ENCODE results near the gene CACNA2D2. TPM values are rescaled to one million over a fixed set of nuclear protein-coding genes. Genes with fewer than 3 reads are reported as not detected.

Gene CACNA2D2
- total RNA-seq, 1 experiment from 2014 or later = not detected

GRCh38 chr3:50381383-50381782 is 122.1 kb downstream of the CACNA2D2 start:
- H3K4me3 ChIP-seq = no peak overlapping the region
- DNase-seq = no peak
- no peaks in the 10 kb centered on the region for H3K9me3 ChIP-seq (replicated peaks)
- H3K4me1 ChIP-seq = no peaks in the 10 kb centered on the region
- H3K27me3 ChIP-seq = no peaks in the 10 kb centered on the region; the same call in 1 of the 2 replicates
- no peak overlapping the region for H3K27ac ChIP-seq
- H3K36me3 ChIP-seq = no peaks in the 10 kb centered on the region

- H3K36me3 ChIP-seq = no peaks in the 10 kb centered on the region
- H3K27ac ChIP-seq = no peak overlapping the region
These were observed 122.9 kb downstream of the CACNA2D2 start for GRCh38 chr3:50380405-50381085.

GRCh38 chr3:50378757-50379156 is 124.7 kb downstream of the CACNA2D2 start:
- H3K4me1 ChIP-seq = no peaks in the 10 kb centered on the region
- H3K27me3 ChIP-seq = no peaks in the 10 kb centered on the region
- H3K4me3 ChIP-seq = no peak overlapping the region
- H3K27ac ChIP-seq = no peak overlapping the region
- H3K36me3 ChIP-seq = no peaks in the 10 kb centered on the region
- DNase-seq = no peak
- H3K9me3 ChIP-seq (replicated peaks) = no peaks in the 10 kb centered on the region

More at GRCh38 chr3:50380405-50381085, 122.9 kb downstream of the CACNA2D2 start:
- no peaks in the 10 kb centered on the region for H3K4me1 ChIP-seq
- H3K4me3 ChIP-seq = no peak overlapping the region
- no peak for DNase-seq
- no peaks in the 10 kb centered on the region for H3K9me3 ChIP-seq (replicated peaks)
- no peaks in the 10 kb centered on the region for H3K27me3 ChIP-seq

GRCh38 chr3:50378024-50378423 is 125.4 kb downstream of the CACNA2D2 start:
- H3K9me3 ChIP-seq (replicated peaks) = no peaks in the 10 kb centered on the region
- no peak overlapping the region for H3K27ac ChIP-seq
- H3K4me1 ChIP-seq = no peaks in the 10 kb centered on the region

GRCh38 chr3:50375258-50375931 is 128.0 kb downstream of the CACNA2D2 start:
- no peak for DNase-seq
- H3K9me3 ChIP-seq (replicated peaks) = no peaks in the 10 kb centered on the region
- peaks cover 17% of the 10 kb centered on the region for H3K27me3 ChIP-seq
- H3K27ac ChIP-seq = no peak overlapping the region
- H3K4me3 ChIP-seq = no peak overlapping the region
- H3K4me1 ChIP-seq = no peaks in the 10 kb centered on the region
- H3K36me3 ChIP-seq = no peaks in the 10 kb centered on the region

More at GRCh38 chr3:50378024-50378423, 125.4 kb downstream of the CACNA2D2 start:
- no peaks in the 10 kb centered on the region for H3K36me3 ChIP-seq
- H3K27me3 ChIP-seq = no peaks in the 10 kb centered on the region
- no peak for DNase-seq
- H3K4me3 ChIP-seq = no peak overlapping the region

GRCh38 chr3:50374363-50375257 is 128.8 kb downstream of the CACNA2D2 start:
- H3K36me3 ChIP-seq = no peaks in the 10 kb centered on the region
- no peak for DNase-seq
- H3K27ac ChIP-seq = no peak overlapping the region
- peaks cover 21% of the 10 kb centered on the region for H3K27me3 ChIP-seq
- no peaks in the 10 kb centered on the region for H3K9me3 ChIP-seq (replicated peaks)
- H3K4me1 ChIP-seq = no peaks in the 10 kb centered on the region
- H3K4me3 ChIP-seq = no peak overlapping the region

- H3K27ac ChIP-seq = no peak overlapping the region
- H3K4me3 ChIP-seq = no peak overlapping the region
- no peaks in the 10 kb centered on the region for H3K9me3 ChIP-seq (replicated peaks)
- DNase-seq = no peak
- H3K36me3 ChIP-seq = no peaks in the 10 kb centered on the region
- peaks cover 23% of the 10 kb centered on the region for H3K27me3 ChIP-seq
- no peaks in the 10 kb centered on the region for H3K4me1 ChIP-seq
These were observed 130.0 kb downstream of the CACNA2D2 start for GRCh38 chr3:50373146-50374051.

- Histone ChIP-seq H3K4me1 (no peaks in the 10 kb centered on the region), H3K4me3 (no peak overlapping the region), H3K9me3 (replicated peaks) (no peaks in the 10 kb centered on the region), H3K36me3 (no peaks in the 10 kb centered on the region), H3K27me3 (peaks cover 23% of the 10 kb centered on the region), H3K27ac (no peak overlapping the region)
- peak in 1 of 2 experiments; percentile 22 for DNase-seq
These were observed 131.1 kb downstream of the CACNA2D2 start for GRCh38 chr3:50372349-50372748.

- Histone ChIP-seq H3K27me3 (peaks cover 23% of the 10 kb centered on the region), H3K4me1 (no peaks in the 10 kb centered on the region), H3K4me3 (no peak overlapping the region), H3K36me3 (no peaks in the 10 kb centered on the region), H3K9me3 (replicated peaks) (no peaks in the 10 kb centered on the region), H3K27ac (no peak overlapping the region)
- no peak for DNase-seq
These were observed 132.2 kb downstream of the CACNA2D2 start for GRCh38 chr3:50371133-50371685.

GRCh38 chr3:50370594-50370993 is 132.8 kb downstream of the CACNA2D2 start:
- Histone ChIP-seq H3K4me3 (no peak overlapping the region), H3K36me3 (no peaks in the 10 kb centered on the region), H3K4me1 (no peaks in the 10 kb centered on the region), H3K27me3 (peaks cover 23% of the 10 kb centered on the region), H3K9me3 (replicated peaks) (no peaks in the 10 kb centered on the region), H3K27ac (no peak overlapping the region)
- DNase-seq = peak in 1 of 2 experiments; percentile 36

- no peaks in the 10 kb centered on the region for H3K4me1 ChIP-seq
- H3K4me3 ChIP-seq = no peak overlapping the region
- peaks cover 23% of the 10 kb centered on the region for H3K27me3 ChIP-seq
These were observed 134.3 kb downstream of the CACNA2D2 start for GRCh38 chr3:50369012-50369670.

GRCh38 chr3:50365842-50366220 is 137.6 kb downstream of the CACNA2D2 start:
- Histone ChIP-seq H3K36me3 (no peaks in the 10 kb centered on the region), H3K4me1 (no peaks in the 10 kb centered on the region), H3K27me3 (peaks cover 11% of the 10 kb centered on the region), H3K27ac (no peak overlapping the region), H3K4me3 (no peak overlapping the region), H3K9me3 (replicated peaks) (no peaks in the 10 kb centered on the region)
- DNase-seq = no peak

More at GRCh38 chr3:50369012-50369670, 134.3 kb downstream of the CACNA2D2 start:
- no peak for DNase-seq
- no peaks in the 10 kb centered on the region for H3K36me3 ChIP-seq
- H3K27ac ChIP-seq = no peak overlapping the region
- no peaks in the 10 kb centered on the region for H3K9me3 ChIP-seq (replicated peaks)

- Histone ChIP-seq H3K4me3 (no peak overlapping the region), H3K9me3 (replicated peaks) (no peaks in the 10 kb centered on the region), H3K27me3 (0 out of 2 replicates have a peak, but pooled peaks cover 6% of the 10 kb centered on the region), H3K4me1 (no peaks in the 10 kb centered on the region), H3K36me3 (no peaks in the 10 kb centered on the region), H3K27ac (no peak overlapping the region)
- no peak for DNase-seq
These were observed 138.2 kb downstream of the CACNA2D2 start for GRCh38 chr3:50365080-50365841.

Data from SJCRH30 (cell line).